ENCODE results near the gene PSMB4.

GRCh38 chr1:151372058-151372934 lies 27.1 kb upstream of the PSMB4 start, which contains the start of gene SELENBP1:
- TF ChIP-seq, protein P1, sequence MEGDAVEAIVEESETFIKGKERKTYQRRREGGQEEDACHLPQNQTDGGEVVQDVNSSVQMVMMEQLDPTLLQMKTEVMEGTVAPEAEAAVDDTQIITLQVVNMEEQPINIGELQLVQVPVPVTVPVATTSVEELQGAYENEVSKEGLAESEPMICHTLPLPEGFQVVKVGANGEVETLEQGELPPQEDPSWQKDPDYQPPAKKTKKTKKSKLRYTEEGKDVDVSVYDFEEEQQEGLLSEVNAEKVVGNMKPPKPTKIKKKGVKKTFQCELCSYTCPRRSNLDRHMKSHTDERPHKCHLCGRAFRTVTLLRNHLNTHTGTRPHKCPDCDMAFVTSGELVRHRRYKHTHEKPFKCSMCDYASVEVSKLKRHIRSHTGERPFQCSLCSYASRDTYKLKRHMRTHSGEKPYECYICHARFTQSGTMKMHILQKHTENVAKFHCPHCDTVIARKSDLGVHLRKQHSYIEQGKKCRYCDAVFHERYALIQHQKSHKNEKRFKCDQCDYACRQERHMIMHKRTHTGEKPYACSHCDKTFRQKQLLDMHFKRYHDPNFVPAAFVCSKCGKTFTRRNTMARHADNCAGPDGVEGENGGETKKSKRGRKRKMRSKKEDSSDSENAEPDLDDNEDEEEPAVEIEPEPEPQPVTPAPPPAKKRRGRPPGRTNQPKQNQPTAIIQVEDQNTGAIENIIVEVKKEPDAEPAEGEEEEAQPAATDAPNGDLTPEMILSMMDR (IDR thresholded peaks at IDR 0.05; ENCODE audit: insufficient read depth, low read length) = no peak
- TF ChIP-seq REST (IDR thresholded peaks at IDR 0.05; ENCODE audit: insufficient replicate concordance, low read depth) (no peak), SPI1 (IDR thresholded peaks at IDR 0.05; ENCODE audit: borderline replicate concordance, low read depth) (no peak), POLR2AphosphoS5 (IDR thresholded peaks at IDR 0.05; ENCODE audit: low read depth) (no peak)
